Natural killer cell treated with Interleukin-12 subunit alpha and Interleukin-12 subunit beta and Interleukin-15 and Interleukin-18, amount 100 ng/mL, for 72 hours (primary cell): Measurements from ENCODE around the gene INTS7. TPM values are rescaled to one million over a fixed set of nuclear protein-coding genes. Genes with fewer than 3 reads are reported as not detected.

Experiments
- ATAC-seq, 2 donors: fragments of 150-1000 bp; cut with Tn5 transposase in 1 of 2; sonication (Bioruptor Pico), chemical (Tn5 transposase) in 1 of 2; 2 replicates each; pipeline ENCODE4 v1.10.0; 2021
- DNase-seq: peaks from one replicate; pipeline ENCODE4 v3.0.0; 2022; ENCODE audit warnings: low spot score
- H3K27ac Mint-ChIP-seq, 2 donors: 1 replicate in 1 of 2; 2 replicates in 1 of 2; pipeline ENCODE4 v1.8.0; 2022; ENCODE audit warnings: mixed read lengths in 2 of 2, mild to moderate bottlenecking in 1 of 2, moderate library complexity in 1 of 2
- H3K27me3 Mint-ChIP-seq, 2 donors: 1 replicate in 1 of 2; 2 replicates in 1 of 2; pipeline ENCODE4 v1.8.0; 2022; ENCODE audit warnings: mixed read lengths in 2 of 2
- H3K36me3 Mint-ChIP-seq: one replicate; pipeline ENCODE4 v1.8.0; 2022; ENCODE audit warnings: mixed read lengths
- H3K4me1 Mint-ChIP-seq, 2 donors: 1 replicate in 1 of 2; 2 replicates in 1 of 2; pipeline ENCODE4 v1.8.0; 2022; ENCODE audit warnings: low read depth in 2 of 2, mixed read lengths in 2 of 2, mild to moderate bottlenecking in 1 of 2
- H3K4me3 Mint-ChIP-seq: one replicate; pipeline ENCODE4 v1.8.0; 2022; ENCODE audit warnings: mixed read lengths
- H3K9me3 Mint-ChIP-seq: 2 replicates; pipeline ENCODE4 v1.8.0; 2022; ENCODE audit warnings: mixed read lengths
- total RNA-seq, 2 donors: library from RNA; stranded (reverse); gene quantifications; one replicate each; pipeline ENCODE4 v1.2.3, GENCODE V29; 2022

INTS7 gene
- total RNA-seq, 2 donors from 2014 or later, result 32.9 to 41.8 TPM

GRCh38 chr1:211910913-211911485 lies 124.4 kb downstream of the INTS7 start:
- Mint-ChIP-seq H3K4me1 (no peaks in the 10 kb centered on the region), H3K27me3 (peaks cover 8 to 12% of the 10 kb centered on the region in 2 donors), H3K36me3 (no peaks in the 10 kb centered on the region), H3K27ac (no peak overlapping the region), H3K4me3 (no peak overlapping the region), H3K9me3 (peaks cover 3% of the 10 kb centered on the region)
- DNase-seq (no peak), ATAC-seq (peak in 1 of 2 donors; percentile 28)

GRCh38 chr1:211910113-211910884 lies 125.1 kb downstream of the INTS7 start:
- Mint-ChIP-seq H3K9me3 (no peaks in the 10 kb centered on the region), H3K36me3 (no peaks in the 10 kb centered on the region), H3K4me3 (no peak overlapping the region), H3K27me3 (peaks cover 8 to 12% of the 10 kb centered on the region in 2 donors), H3K4me1 (no peaks in the 10 kb centered on the region), H3K27ac (no peak overlapping the region)
- no peak for DNase-seq
- ATAC-seq, result no peak

- Mint-ChIP-seq H3K27me3 (peaks cover 8 to 12% of the 10 kb centered on the region in 2 donors), H3K9me3 (no peaks in the 10 kb centered on the region), H3K4me3 (no peak overlapping the region), H3K36me3 (no peaks in the 10 kb centered on the region), H3K4me1 (no peaks in the 10 kb centered on the region), H3K27ac (no peak overlapping the region)
- ATAC-seq (no peak), DNase-seq (no peak)
Observed at GRCh38 chr1:211909395-211909794, 126.0 kb downstream of the INTS7 start.

- ATAC-seq, result no peak
- H3K27ac Mint-ChIP-seq, result no peak overlapping the region
- no peaks in the 10 kb centered on the region for H3K9me3 Mint-ChIP-seq
- no peaks in the 10 kb centered on the region for H3K4me1 Mint-ChIP-seq
- DNase-seq, result no peak
- H3K36me3 Mint-ChIP-seq, result no peaks in the 10 kb centered on the region
- peaks cover 8 to 12% of the 10 kb centered on the region in 2 donors for H3K27me3 Mint-ChIP-seq
- no peak overlapping the region for H3K4me3 Mint-ChIP-seq
Observed at GRCh38 chr1:211908951-211909350, 126.4 kb downstream of the INTS7 start.

- Mint-ChIP-seq H3K27me3 (peaks cover 8 to 12% of the 10 kb centered on the region in 2 donors), H3K36me3 (no peaks in the 10 kb centered on the region), H3K27ac (no peak overlapping the region), H3K9me3 (no peaks in the 10 kb centered on the region), H3K4me1 (no peaks in the 10 kb centered on the region), H3K4me3 (no peak overlapping the region)
- ATAC-seq (no peak), DNase-seq (no peak)
Observed at GRCh38 chr1:211908453-211908852, 126.9 kb downstream of the INTS7 start.

GRCh38 chr1:211903490-211904245 lies 131.7 kb downstream of the INTS7 start:
- no peaks in the 10 kb centered on the region for H3K4me1 Mint-ChIP-seq
- peaks cover 0 to 2% of the 10 kb centered on the region in 2 donors for H3K27me3 Mint-ChIP-seq
- ATAC-seq (no peak), DNase-seq (no peak)
- no peaks in the 10 kb centered on the region for H3K36me3 Mint-ChIP-seq
- H3K4me3 Mint-ChIP-seq, result no peak overlapping the region
- H3K9me3 Mint-ChIP-seq, result no peaks in the 10 kb centered on the region
- no peak overlapping the region for H3K27ac Mint-ChIP-seq

GRCh38 chr1:211902624-211903291 lies 132.6 kb downstream of the INTS7 start:
- H3K9me3 Mint-ChIP-seq, result no peaks in the 10 kb centered on the region
- H3K4me1 Mint-ChIP-seq, result no peaks in the 10 kb centered on the region
- H3K27ac Mint-ChIP-seq, result no peak overlapping the region
- DNase-seq (no peak), ATAC-seq (no peak)
- H3K27me3 Mint-ChIP-seq, result peaks cover 0 to 2% of the 10 kb centered on the region in 2 donors
- H3K36me3 Mint-ChIP-seq, result no peaks in the 10 kb centered on the region
- no peak overlapping the region for H3K4me3 Mint-ChIP-seq

GRCh38 chr1:211901945-211902344 lies 133.4 kb downstream of the INTS7 start:
- Mint-ChIP-seq H3K27me3 (peaks cover 0 to 2% of the 10 kb centered on the region in 2 donors), H3K4me3 (no peak overlapping the region), H3K9me3 (no peaks in the 10 kb centered on the region), H3K27ac (no peak overlapping the region), H3K36me3 (no peaks in the 10 kb centered on the region), H3K4me1 (no peaks in the 10 kb centered on the region)
- DNase-seq, result no peak
- ATAC-seq, result no peak

- H3K27ac Mint-ChIP-seq, result no peak overlapping the region
- no peaks in the 10 kb centered on the region for H3K9me3 Mint-ChIP-seq
- DNase-seq (no peak), ATAC-seq (no peak)
- no peak overlapping the region for H3K4me3 Mint-ChIP-seq
- H3K4me1 Mint-ChIP-seq, result no peaks in the 10 kb centered on the region
- peaks cover 0 to 2% of the 10 kb centered on the region in 2 donors for H3K27me3 Mint-ChIP-seq
- H3K36me3 Mint-ChIP-seq, result no peaks in the 10 kb centered on the region
Observed at GRCh38 chr1:211900441-211900840, 134.9 kb downstream of the INTS7 start.

GRCh38 chr1:211896958-211897357 lies 138.4 kb downstream of the INTS7 start:
- Mint-ChIP-seq H3K27me3 (peaks cover 0 to 2% of the 10 kb centered on the region in 2 donors), H3K4me1 (no peaks in the 10 kb centered on the region), H3K4me3 (no peak overlapping the region), H3K36me3 (no peaks in the 10 kb centered on the region), H3K9me3 (no peaks in the 10 kb centered on the region), H3K27ac (no peak overlapping the region)
- DNase-seq, result no peak
- ATAC-seq, result no peak

- Mint-ChIP-seq H3K36me3 (no peaks in the 10 kb centered on the region), H3K27me3 (peaks cover 0 to 2% of the 10 kb centered on the region in 2 donors), H3K4me3 (no peak overlapping the region), H3K9me3 (no peaks in the 10 kb centered on the region), H3K27ac (peak overlapping the region in 1 of 2 donors; percentile 24), H3K4me1 (peaks cover 0 to 2% of the 10 kb centered on the region in 2 donors)
- no peak for DNase-seq
- peak in 1 of 2 donors; percentile 24 for ATAC-seq
Observed at GRCh38 chr1:211895126-211895759, 140.1 kb downstream of the INTS7 start.

GRCh38 chr1:211894312-211894711 lies 141.0 kb downstream of the INTS7 start:
- Mint-ChIP-seq H3K4me3 (no peak overlapping the region), H3K4me1 (peaks cover 0 to 3% of the 10 kb centered on the region in 2 donors), H3K9me3 (no peaks in the 10 kb centered on the region), H3K27me3 (no peaks in the 10 kb centered on the region), H3K36me3 (no peaks in the 10 kb centered on the region), H3K27ac (no peak overlapping the region)
- no peak for DNase-seq
- ATAC-seq, result no peak

GRCh38 chr1:211893260-211893659 lies 142.1 kb downstream of the INTS7 start:
- DNase-seq (no peak), ATAC-seq (no peak)
- H3K27me3 Mint-ChIP-seq, result no peaks in the 10 kb centered on the region
- H3K36me3 Mint-ChIP-seq, result no peaks in the 10 kb centered on the region
- peaks cover 0 to 3% of the 10 kb centered on the region in 2 donors for H3K4me1 Mint-ChIP-seq
- no peak overlapping the region for H3K27ac Mint-ChIP-seq
- no peaks in the 10 kb centered on the region for H3K9me3 Mint-ChIP-seq
- H3K4me3 Mint-ChIP-seq, result no peak overlapping the region
